ENCODE data around the gene CCDC34. TPM values are rescaled to one million over a fixed set of nuclear protein-coding genes. Genes with fewer than 3 reads are reported as not detected.

Gene CCDC34
- total RNA-seq, 1 experiment from 2014 or later, result 18.7 TPM

DNA sequence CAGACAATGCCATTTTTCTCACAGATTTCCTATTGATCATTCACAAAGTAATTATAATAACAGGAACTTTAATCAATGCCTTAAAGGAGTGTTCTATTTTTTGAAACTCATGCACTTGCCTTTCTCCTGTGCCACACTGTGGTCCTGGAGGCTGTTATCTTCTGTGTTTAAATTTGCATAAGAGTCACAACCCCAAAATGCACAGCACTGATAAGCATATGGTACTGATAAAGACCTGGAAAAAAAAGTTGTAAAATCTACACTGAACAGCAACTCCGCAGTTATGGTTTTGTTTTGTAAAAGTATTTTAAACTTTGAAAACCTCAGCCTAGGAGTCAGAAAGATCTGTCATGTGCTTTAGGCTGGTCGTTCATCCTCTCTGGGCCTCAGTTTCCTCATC lies 9.1 kb upstream of the CCDC34 start:
- RAD21 ChIA-PET (ENCODE audit: low non-redundant PET in 1 of 2, low total read pairs in 2 of 2, uncharacterized antibody in 2 of 2, unreplicated experiment in 2 of 2), result no interaction called here
- no peak overlapping the region for H3K9ac ChIP-seq (ENCODE audit: low read length)
- no peaks in the 10 kb centered on the region for H3K79me2 ChIP-seq (ENCODE audit: insufficient read depth, low read length)
- CTCF ChIA-PET, result interaction anchor here (1.5 kb wide), 1 partner anchor 12 kb away, joined by 3 read pairs; no protein-coding TSS in a partner anchor
- H3K4me1 ChIP-seq (ENCODE audit: control insufficient read depth in 1 of 2, insufficient read depth in 2 of 2, low read length in 2 of 2), result no peaks in the 10 kb centered on the region
- no peak overlapping the region for H2AFZ ChIP-seq (ENCODE audit: low read depth, low read length, poor library complexity, severe bottlenecking)
- BruUV-seq (replicated peaks), result no TSS peak
- H3K4me3 ChIP-seq (replicated peaks in 1 of 2; ENCODE audit: low read depth in 1 of 2, low read length in 2 of 2), result no peak overlapping the region
- ATAC-seq, result no peak
- no peaks in the 10 kb centered on the region for H3K9me2 ChIP-seq (ENCODE audit: insufficient read depth)
- TF ChIP-seq YY1 (IDR thresholded peaks at IDR 0.05; ENCODE audit: extremely low read depth, insufficient replicate concordance, low read depth, low read length) (no peak), SIN3A (IDR thresholded peaks at IDR 0.05; ENCODE audit: low read depth) (no peak), CBX3 (IDR thresholded peaks at IDR 0.05; ENCODE audit: low read depth) (no peak), EGR1 (IDR thresholded peaks at IDR 0.05; ENCODE audit: low read depth) (no peak), FOSL1 (IDR thresholded peaks at IDR 0.05; ENCODE audit: low read depth) (no peak), TCF7L2 (IDR thresholded peaks at IDR 0.05; ENCODE audit: borderline replicate concordance, extremely low read depth, insufficient read depth, insufficient read length) (no peak), POLR2A (IDR thresholded peaks at IDR 0.05; ENCODE audit: borderline replicate concordance, extremely low read depth, insufficient read depth, insufficient read length) (no peak), SP1 (IDR thresholded peaks at IDR 0.05; ENCODE audit: low read depth) (no peak), POLR2AphosphoS5 (IDR thresholded peaks at IDR 0.05; ENCODE audit: low read depth, low read length) (no peak), ELF1 (IDR thresholded peaks at IDR 0.05; ENCODE audit: borderline replicate concordance, low read depth) (no peak), ZNF274 (IDR thresholded peaks at IDR 0.05; ENCODE audit: low read depth, low read length) (no peak), RAD21 (IDR thresholded peaks at IDR 0.05; ENCODE audit: low read depth) (no peak)
- TF ChIP-seq, protein P1, sequence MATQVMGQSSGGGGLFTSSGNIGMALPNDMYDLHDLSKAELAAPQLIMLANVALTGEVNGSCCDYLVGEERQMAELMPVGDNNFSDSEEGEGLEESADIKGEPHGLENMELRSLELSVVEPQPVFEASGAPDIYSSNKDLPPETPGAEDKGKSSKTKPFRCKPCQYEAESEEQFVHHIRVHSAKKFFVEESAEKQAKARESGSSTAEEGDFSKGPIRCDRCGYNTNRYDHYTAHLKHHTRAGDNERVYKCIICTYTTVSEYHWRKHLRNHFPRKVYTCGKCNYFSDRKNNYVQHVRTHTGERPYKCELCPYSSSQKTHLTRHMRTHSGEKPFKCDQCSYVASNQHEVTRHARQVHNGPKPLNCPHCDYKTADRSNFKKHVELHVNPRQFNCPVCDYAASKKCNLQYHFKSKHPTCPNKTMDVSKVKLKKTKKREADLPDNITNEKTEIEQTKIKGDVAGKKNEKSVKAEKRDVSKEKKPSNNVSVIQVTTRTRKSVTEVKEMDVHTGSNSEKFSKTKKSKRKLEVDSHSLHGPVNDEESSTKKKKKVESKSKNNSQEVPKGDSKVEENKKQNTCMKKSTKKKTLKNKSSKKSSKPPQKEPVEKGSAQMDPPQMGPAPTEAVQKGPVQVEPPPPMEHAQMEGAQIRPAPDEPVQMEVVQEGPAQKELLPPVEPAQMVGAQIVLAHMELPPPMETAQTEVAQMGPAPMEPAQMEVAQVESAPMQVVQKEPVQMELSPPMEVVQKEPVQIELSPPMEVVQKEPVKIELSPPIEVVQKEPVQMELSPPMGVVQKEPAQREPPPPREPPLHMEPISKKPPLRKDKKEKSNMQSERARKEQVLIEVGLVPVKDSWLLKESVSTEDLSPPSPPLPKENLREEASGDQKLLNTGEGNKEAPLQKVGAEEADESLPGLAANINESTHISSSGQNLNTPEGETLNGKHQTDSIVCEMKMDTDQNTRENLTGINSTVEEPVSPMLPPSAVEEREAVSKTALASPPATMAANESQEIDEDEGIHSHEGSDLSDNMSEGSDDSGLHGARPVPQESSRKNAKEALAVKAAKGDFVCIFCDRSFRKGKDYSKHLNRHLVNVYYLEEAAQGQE (IDR thresholded peaks at IDR 0.05; ENCODE audit: low read depth), result no peak
- TF ChIP-seq, protein P2, sequence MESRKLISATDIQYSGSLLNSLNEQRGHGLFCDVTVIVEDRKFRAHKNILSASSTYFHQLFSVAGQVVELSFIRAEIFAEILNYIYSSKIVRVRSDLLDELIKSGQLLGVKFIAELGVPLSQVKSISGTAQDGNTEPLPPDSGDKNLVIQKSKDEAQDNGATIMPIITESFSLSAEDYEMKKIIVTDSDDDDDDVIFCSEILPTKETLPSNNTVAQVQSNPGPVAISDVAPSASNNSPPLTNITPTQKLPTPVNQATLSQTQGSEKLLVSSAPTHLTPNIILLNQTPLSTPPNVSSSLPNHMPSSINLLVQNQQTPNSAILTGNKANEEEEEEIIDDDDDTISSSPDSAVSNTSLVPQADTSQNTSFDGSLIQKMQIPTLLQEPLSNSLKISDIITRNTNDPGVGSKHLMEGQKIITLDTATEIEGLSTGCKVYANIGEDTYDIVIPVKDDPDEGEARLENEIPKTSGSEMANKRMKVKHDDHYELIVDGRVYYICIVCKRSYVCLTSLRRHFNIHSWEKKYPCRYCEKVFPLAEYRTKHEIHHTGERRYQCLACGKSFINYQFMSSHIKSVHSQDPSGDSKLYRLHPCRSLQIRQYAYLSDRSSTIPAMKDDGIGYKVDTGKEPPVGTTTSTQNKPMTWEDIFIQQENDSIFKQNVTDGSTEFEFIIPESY (IDR thresholded peaks at IDR 0.05; ENCODE audit: extremely low read depth, insufficient replicate concordance, low read length), result no peak
- TF ChIP-seq, protein P3, sequence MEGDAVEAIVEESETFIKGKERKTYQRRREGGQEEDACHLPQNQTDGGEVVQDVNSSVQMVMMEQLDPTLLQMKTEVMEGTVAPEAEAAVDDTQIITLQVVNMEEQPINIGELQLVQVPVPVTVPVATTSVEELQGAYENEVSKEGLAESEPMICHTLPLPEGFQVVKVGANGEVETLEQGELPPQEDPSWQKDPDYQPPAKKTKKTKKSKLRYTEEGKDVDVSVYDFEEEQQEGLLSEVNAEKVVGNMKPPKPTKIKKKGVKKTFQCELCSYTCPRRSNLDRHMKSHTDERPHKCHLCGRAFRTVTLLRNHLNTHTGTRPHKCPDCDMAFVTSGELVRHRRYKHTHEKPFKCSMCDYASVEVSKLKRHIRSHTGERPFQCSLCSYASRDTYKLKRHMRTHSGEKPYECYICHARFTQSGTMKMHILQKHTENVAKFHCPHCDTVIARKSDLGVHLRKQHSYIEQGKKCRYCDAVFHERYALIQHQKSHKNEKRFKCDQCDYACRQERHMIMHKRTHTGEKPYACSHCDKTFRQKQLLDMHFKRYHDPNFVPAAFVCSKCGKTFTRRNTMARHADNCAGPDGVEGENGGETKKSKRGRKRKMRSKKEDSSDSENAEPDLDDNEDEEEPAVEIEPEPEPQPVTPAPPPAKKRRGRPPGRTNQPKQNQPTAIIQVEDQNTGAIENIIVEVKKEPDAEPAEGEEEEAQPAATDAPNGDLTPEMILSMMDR (IDR thresholded peaks at IDR 0.05 in 2 of 3, conservative IDR thresholded peaks at IDR 0.05 in 1 of 3; ENCODE audit: borderline replicate concordance in 1 of 3, insufficient read depth in 1 of 3, low read depth in 2 of 3, low read length in 2 of 3), result no peak
- no peaks in the 10 kb centered on the region for H3K9me3 ChIP-seq (ENCODE audit: control insufficient read depth in 1 of 2, insufficient read depth in 1 of 2, low read depth in 1 of 2, low read length in 2 of 2)
- intact Hi-C loops (cut with micrococcal nuclease), result no loop called here
- H3K27ac ChIP-seq (ENCODE audit: low read depth, low read length), result no peak overlapping the region
- H3K36me3 ChIP-seq (ENCODE audit: control insufficient read depth in 1 of 2, insufficient read depth in 2 of 2, low read length in 2 of 2), result no peaks in the 10 kb centered on the region
- no peak for DNase-seq (ENCODE audit: low read depth, low spot score)
- H4K20me1 ChIP-seq (ENCODE audit: insufficient read depth), result no peaks in the 10 kb centered on the region
- POLR2A ChIA-PET, result no interaction called here
- H3K27me3 ChIP-seq (ENCODE audit: insufficient read depth, low read length), result no peaks in the 10 kb centered on the region
- H3K4me2 ChIP-seq (ENCODE audit: low read length), result no peak overlapping the region

All from HCT116 (cell line).